Measurements from ENCODE around the gene NMRAL1.

Gene NMRAL1

DNA sequence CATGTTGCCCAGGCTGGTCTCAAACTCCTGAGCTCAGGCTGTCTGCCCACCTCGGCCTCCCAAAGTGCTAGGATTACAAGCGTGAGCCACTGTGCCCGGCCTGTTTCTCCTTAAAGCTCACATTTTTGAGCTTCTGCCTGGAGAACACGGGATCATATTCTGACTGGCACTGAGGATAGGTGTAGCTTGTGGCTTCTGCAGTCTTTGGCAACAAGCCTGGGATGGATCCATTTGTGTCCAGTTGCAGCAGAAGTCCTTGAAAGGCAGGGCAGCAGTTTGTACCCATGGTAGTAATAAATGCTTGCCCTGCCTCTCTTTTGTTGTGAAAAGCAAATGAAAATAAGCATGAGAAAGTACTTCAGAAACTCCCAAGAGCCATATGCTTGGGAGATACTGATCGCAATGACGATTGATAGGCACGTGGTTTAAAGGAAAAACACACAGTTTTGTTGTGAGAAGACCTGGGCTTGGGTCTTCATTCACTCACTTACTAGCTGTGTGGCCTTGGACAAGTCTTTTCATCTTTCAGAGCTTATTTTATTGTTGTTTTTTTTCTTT, 54.9 kb downstream of the NMRAL1 start:
- Histone ChIP-seq H3K27ac (no peak overlapping the region), H3K27me3 (no peaks in the 10 kb centered on the region), H3K9me3 (no peaks in the 10 kb centered on the region), H3K4me1 (peaks cover 21% of the 10 kb centered on the region), H3K9ac (no peak overlapping the region), H4K20me1 (peaks cover 18% of the 10 kb centered on the region), H3K4me2 (no peak overlapping the region), H3K4me3 (no peak overlapping the region), H3K36me3 (no peaks in the 10 kb centered on the region)
- TF ChIP-seq Cebpa-rat (IDR thresholded peaks at IDR 0.05): no peak

- H3K9ac ChIP-seq: peak within 1 kb of the TSS; percentile 97
- peaks cover 48% of the 10 kb centered on the region for H4K20me1 ChIP-seq
- peak within 1 kb of the TSS; percentile 99 for H3K4me3 ChIP-seq
- H3K4me1 ChIP-seq: peaks cover 27% of the 10 kb centered on the region
- TF ChIP-seq Cebpa-rat (IDR thresholded peaks at IDR 0.05): no peak
- H3K4me2 ChIP-seq: peak within 1 kb of the TSS; percentile 98
- H3K27ac ChIP-seq: peak within 1 kb of the TSS; percentile 97
- no peaks in the 10 kb centered on the region for H3K9me3 ChIP-seq
- H3K27me3 ChIP-seq: no peaks in the 10 kb centered on the region
- peaks cover 21% of the 10 kb centered on the region for H3K36me3 ChIP-seq
Observed at GRCh38 chr16:4416200-4417032, 58.0 kb downstream of the NMRAL1 start, which contains the start of gene CORO7. CORO7 (minus strand) TSS chr16:4416596; CDS start chr16:4416518, 78 bp downstream.

DNA sequence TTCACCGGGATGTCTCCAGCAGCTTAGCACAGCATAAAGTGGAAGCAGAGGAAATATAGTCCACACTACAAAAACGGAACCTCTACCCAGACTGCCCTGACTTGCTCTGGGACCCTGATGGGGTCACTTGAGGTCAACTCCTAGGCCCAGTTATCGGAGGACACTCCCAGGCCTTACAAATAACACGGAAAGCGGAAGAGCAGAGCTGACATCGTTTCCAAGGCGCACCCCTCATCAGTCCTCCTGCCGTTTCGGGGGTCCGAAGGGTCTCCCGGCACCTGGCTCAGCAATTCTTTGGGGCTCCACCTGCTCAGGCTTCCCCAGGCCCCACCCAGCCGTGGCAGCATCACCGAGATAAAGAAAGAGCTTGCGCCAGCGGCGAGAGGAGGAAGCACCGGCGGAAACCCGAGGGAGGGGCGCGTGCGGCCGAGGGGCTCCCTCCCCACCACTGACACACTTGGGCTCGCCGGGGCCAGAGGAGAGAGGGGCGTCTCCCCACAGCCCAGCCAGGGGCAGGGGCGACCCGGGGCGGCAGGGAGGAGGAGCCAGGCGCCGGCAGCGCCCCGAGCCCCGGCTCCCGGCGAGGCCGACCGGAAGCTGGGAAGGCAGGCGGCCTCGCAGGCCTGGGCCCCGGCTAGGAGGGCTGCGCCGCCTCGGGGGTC, 58.8 kb downstream of the NMRAL1 start:
- no peak for TF ChIP-seq Cebpa-rat (IDR thresholded peaks at IDR 0.05)
- Histone ChIP-seq H3K27ac (peak overlapping the region; percentile 97), H3K27me3 (no peaks in the 10 kb centered on the region), H3K36me3 (peaks cover 28% of the 10 kb centered on the region), H3K9me3 (no peaks in the 10 kb centered on the region), H3K9ac (peak overlapping the region; percentile 97), H4K20me1 (peaks cover 56% of the 10 kb centered on the region), H3K4me1 (peaks cover 27% of the 10 kb centered on the region), H3K4me3 (peak overlapping the region; percentile 99), H3K4me2 (peak overlapping the region; percentile 98)

- Histone ChIP-seq H3K36me3 (peaks cover 42% of the 10 kb centered on the region), H3K9ac (peak overlapping the region; percentile 97), H4K20me1 (peaks cover 69% of the 10 kb centered on the region), H3K9me3 (no peaks in the 10 kb centered on the region), H3K4me3 (peak overlapping the region; percentile 99), H3K27me3 (no peaks in the 10 kb centered on the region), H3K27ac (peak overlapping the region; percentile 97), H3K4me2 (peak overlapping the region; percentile 98), H3K4me1 (peaks cover 27% of the 10 kb centered on the region)
- no peak for TF ChIP-seq Cebpa-rat (IDR thresholded peaks at IDR 0.05)
Observed at GRCh38 chr16:4414187-4414917, 60.1 kb downstream of the NMRAL1 start.

GRCh38 chr16:4412854-4413253, 61.6 kb downstream of the NMRAL1 start:
- no peaks in the 10 kb centered on the region for H3K9me3 ChIP-seq
- peaks cover 84% of the 10 kb centered on the region for H4K20me1 ChIP-seq
- no peak overlapping the region for H3K4me2 ChIP-seq
- H3K27me3 ChIP-seq: no peaks in the 10 kb centered on the region
- no peak overlapping the region for H3K4me3 ChIP-seq
- H3K9ac ChIP-seq: no peak overlapping the region
- H3K4me1 ChIP-seq: peaks cover 27% of the 10 kb centered on the region
- H3K27ac ChIP-seq: no peak overlapping the region
- peaks cover 57% of the 10 kb centered on the region for H3K36me3 ChIP-seq
- TF ChIP-seq Cebpa-rat (IDR thresholded peaks at IDR 0.05): no peak

DNA sequence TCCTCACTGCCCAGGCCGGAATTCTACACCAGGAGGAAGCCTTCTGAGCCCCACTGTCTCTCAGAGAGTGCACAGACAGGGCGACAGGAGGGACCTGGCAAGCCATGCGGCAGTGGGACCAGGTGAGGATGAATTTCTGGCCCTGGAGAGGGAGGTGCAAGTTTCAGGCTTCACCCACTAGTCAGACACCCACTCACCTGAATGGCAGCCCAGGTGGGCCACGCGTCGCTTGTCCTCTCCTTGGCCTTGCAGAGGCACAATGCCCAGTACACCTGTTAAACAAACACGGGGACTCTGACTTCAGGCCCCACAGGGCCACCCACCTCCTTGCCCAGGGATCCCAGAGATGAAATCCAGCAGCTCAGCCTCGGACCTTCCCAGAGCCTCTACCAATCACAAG, 62.3 kb downstream of the NMRAL1 start:
- H4K20me1 ChIP-seq: peaks cover 91% of the 10 kb centered on the region
- no peaks in the 10 kb centered on the region for H3K9me3 ChIP-seq
- peaks cover 23% of the 10 kb centered on the region for H3K4me1 ChIP-seq
- H3K9ac ChIP-seq: no peak overlapping the region; the same call in 1 of the 2 replicates
- no peak for TF ChIP-seq Cebpa-rat (IDR thresholded peaks at IDR 0.05)
- H3K36me3 ChIP-seq: peaks cover 64% of the 10 kb centered on the region
- H3K27me3 ChIP-seq: no peaks in the 10 kb centered on the region
- no peak overlapping the region for H3K4me3 ChIP-seq
- no peak overlapping the region for H3K27ac ChIP-seq
- no peak overlapping the region for H3K4me2 ChIP-seq
